A549 (cell line): ENCODE results near the gene CNOT11.

Source experiments
- CHD2 ChIP-seq: fragments of 150-350 bp; IDR thresholded peaks from 2 replicates; pipeline ENCODE4 v1.6.1; 2014; ENCODE audit warnings: low read length; ENCODE audit not compliant: partially characterized antibody
- EHMT2 ChIP-seq: fragments of 200-600 bp; sonication (generic); IDR thresholded peaks from 2 replicates; pipeline ENCODE4 v1.6.1; 2016; ENCODE audit warnings: antibody characterized with exemption, low read depth, mild to moderate bottlenecking, moderate library complexity
- FOSL2 ChIP-seq, 2 experiments: fragments of 450-650 bp in 1 of 2; fragments of >200 bp in 1 of 2; sonication (Bioruptor Twin) in 1 of 2; formaldehyde crosslinking; IDR thresholded peaks; 2 replicates each; pipeline versions ENCODE4 v1.5.0 to v1.6.1; 2016 to 2020; ENCODE audit warnings: mild to moderate bottlenecking in 1 of 2, moderate library complexity in 1 of 2
- HMGXB4 ChIP-seq: fragments of 250-450 bp; sonication (Bioruptor Pico); IDR thresholded peaks from 2 replicates; pipeline ENCODE4 v1.5.0; 2021; ENCODE audit warnings: mild to moderate bottlenecking, moderate library complexity, borderline replicate concordance
- HOXB13 ChIP-seq: fragments of 250-450 bp; sonication (Bioruptor Pico); IDR thresholded peaks from 2 replicates; pipeline ENCODE4 v1.5.0; 2020; ENCODE audit warnings: low read depth, mild to moderate bottlenecking, moderate library complexity
- JUNB ChIP-seq: fragments of >200 bp; sonication (Bioruptor Twin); formaldehyde crosslinking; IDR thresholded peaks from 2 replicates; pipeline ENCODE4 v1.6.1; 2016
- NFE2L2 ChIP-seq: fragments of 150-350 bp; conservative IDR thresholded peaks from 2 replicates; pipeline ENCODE4 v1.6.1; 2014; ENCODE audit warnings: low read length
- POLR2A ChIP-seq: IDR thresholded peaks from 2 replicates; pipeline ENCODE4 v1.6.1; 2012; ENCODE audit warnings: mild to moderate bottlenecking, low read length
- RAD21 ChIP-seq, 2 experiments: fragments of >200 bp in 1 of 2; sonication (Bioruptor Twin) in 1 of 2; formaldehyde crosslinking in 1 of 2; IDR thresholded peaks in 1 of 2; conservative IDR thresholded peaks in 1 of 2; 2 replicates in 1 of 2; 3 replicates in 1 of 2; pipeline ENCODE4 v1.6.1; 2012 to 2018; ENCODE audit warnings: inconsistent platforms in 1 of 2
- TF ChIP-seq, protein P1 (sequence below): fragments of >200 bp; sonication (Bioruptor Twin); formaldehyde crosslinking; IDR thresholded peaks from 3 replicates; pipeline ENCODE4 v1.5.1; 2016
- TF ChIP-seq, protein P2 (sequence below): IDR thresholded peaks from 2 replicates; pipeline ENCODE4 v1.6.1; 2012

GRCh38 chr2:101305492-101306078 is 52.9 kb downstream of the CNOT11 start:
- TF ChIP-seq HOXB13 (CRISPR knock-in tag), result no peak
- no peak for TF ChIP-seq HMGXB4
- TF ChIP-seq, protein P1, sequence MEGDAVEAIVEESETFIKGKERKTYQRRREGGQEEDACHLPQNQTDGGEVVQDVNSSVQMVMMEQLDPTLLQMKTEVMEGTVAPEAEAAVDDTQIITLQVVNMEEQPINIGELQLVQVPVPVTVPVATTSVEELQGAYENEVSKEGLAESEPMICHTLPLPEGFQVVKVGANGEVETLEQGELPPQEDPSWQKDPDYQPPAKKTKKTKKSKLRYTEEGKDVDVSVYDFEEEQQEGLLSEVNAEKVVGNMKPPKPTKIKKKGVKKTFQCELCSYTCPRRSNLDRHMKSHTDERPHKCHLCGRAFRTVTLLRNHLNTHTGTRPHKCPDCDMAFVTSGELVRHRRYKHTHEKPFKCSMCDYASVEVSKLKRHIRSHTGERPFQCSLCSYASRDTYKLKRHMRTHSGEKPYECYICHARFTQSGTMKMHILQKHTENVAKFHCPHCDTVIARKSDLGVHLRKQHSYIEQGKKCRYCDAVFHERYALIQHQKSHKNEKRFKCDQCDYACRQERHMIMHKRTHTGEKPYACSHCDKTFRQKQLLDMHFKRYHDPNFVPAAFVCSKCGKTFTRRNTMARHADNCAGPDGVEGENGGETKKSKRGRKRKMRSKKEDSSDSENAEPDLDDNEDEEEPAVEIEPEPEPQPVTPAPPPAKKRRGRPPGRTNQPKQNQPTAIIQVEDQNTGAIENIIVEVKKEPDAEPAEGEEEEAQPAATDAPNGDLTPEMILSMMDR, result no peak
- TF ChIP-seq, protein P2, sequence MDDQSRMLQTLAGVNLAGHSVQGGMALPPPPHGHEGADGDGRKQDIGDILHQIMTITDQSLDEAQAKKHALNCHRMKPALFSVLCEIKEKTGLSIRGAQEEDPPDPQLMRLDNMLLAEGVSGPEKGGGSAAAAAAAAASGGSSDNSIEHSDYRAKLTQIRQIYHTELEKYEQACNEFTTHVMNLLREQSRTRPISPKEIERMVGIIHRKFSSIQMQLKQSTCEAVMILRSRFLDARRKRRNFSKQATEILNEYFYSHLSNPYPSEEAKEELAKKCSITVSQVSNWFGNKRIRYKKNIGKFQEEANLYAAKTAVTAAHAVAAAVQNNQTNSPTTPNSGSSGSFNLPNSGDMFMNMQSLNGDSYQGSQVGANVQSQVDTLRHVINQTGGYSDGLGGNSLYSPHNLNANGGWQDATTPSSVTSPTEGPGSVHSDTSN, result no peak
- no peak for TF ChIP-seq RAD21 (conservative IDR thresholded peaks at IDR 0.05 in 1 of 2, IDR thresholded peaks at IDR 0.05 in 1 of 2)
- TF ChIP-seq FOSL2 (IDR thresholded peaks at IDR 0.05), result no peak
- no peak for TF ChIP-seq FOSL2 (CRISPR knock-in tag; IDR thresholded peaks at IDR 0.05)
- no peak for TF ChIP-seq POLR2A
- TF ChIP-seq NFE2L2, result no peak
- no peak for TF ChIP-seq CHD2
- no peak for TF ChIP-seq EHMT2
- TF ChIP-seq JUNB, result no peak
